Activated CD8-positive, alpha-beta T cell treated with anti-CD3 and anti-CD28 coated beads for 36 hours (primary cell): ENCODE results near the gene CARD9. TPM values are rescaled to one million over a fixed set of nuclear protein-coding genes. Genes with fewer than 3 reads are reported as not detected.

Source experiments
- ATAC-seq: fragments of 200-7000 bp; cut with Tn5 transposase; one replicate; pipeline ENCODE4 v1.10.0; 2021; ENCODE audit warnings: mild to moderate bottlenecking, moderate library complexity
- CTCF ChIA-PET: fragments of 350-600 bp; sonication (Branson Sonifier 250); formaldehyde crosslinking; loops from one replicate; lab custom pipeline; 2021; ENCODE audit warnings: antibody characterized with exemption; lab: Charles Lee
- POLR2A ChIA-PET: fragments of 350-600 bp; sonication (Branson Sonifier 250); formaldehyde crosslinking; loops from one replicate; lab custom pipeline; 2021; ENCODE audit warnings: antibody characterized with exemption; lab: Charles Lee
- DNase-seq: peaks from one replicate; pipeline ENCODE4 v3.0.0-alpha.2; 2020
- H3K27ac Mint-ChIP-seq: one replicate; pipeline ENCODE4 v1.8.0; 2021; ENCODE audit warnings: mild to moderate bottlenecking, mixed read lengths
- H3K27me3 Mint-ChIP-seq: one replicate; pipeline ENCODE4 v1.8.0; 2021; ENCODE audit warnings: mixed read lengths
- H3K36me3 Mint-ChIP-seq: one replicate; pipeline ENCODE4 v1.8.0; 2021; ENCODE audit warnings: low read depth, mixed read lengths
- H3K4me1 Mint-ChIP-seq: one replicate; pipeline ENCODE4 v1.8.0; 2021; ENCODE audit warnings: low read depth, mixed read lengths
- H3K4me3 Mint-ChIP-seq: one replicate; pipeline ENCODE4 v1.8.0; 2021; ENCODE audit warnings: mild to moderate bottlenecking, moderate library complexity, mixed read lengths
- H3K9me3 Mint-ChIP-seq: one replicate; pipeline ENCODE4 v1.8.0; 2021; ENCODE audit warnings: mixed read lengths
- intact Hi-C: fragments of 100-400 bp; cut with micrococcal nuclease; formaldehyde crosslinking; loops from one replicate; pipeline ENCODE4 v1.10.0; 2022
- total RNA-seq, 2 experiments: library from RNA; stranded (reverse); gene quantifications; one replicate each; pipeline ENCODE4 v1.2.3, GENCODE V29; 2021
- TF ChIP-seq, protein P1 (sequence below): fragments of 200-600 bp; IDR thresholded peaks from one replicate; pipeline ENCODE4 v1.8.0; 2022; ENCODE audit warnings: antibody characterized with exemption, mild to moderate bottlenecking

CARD9 gene
- total RNA-seq, 2 experiments from 2014 or later: 6.8 to 7.1 TPM

- no peaks in the 10 kb centered on the region for H3K9me3 Mint-ChIP-seq
- intact Hi-C loops: no loop called here
- POLR2A ChIA-PET: no interaction called here
- H3K27ac Mint-ChIP-seq: no peak overlapping the region
- H3K36me3 Mint-ChIP-seq: no peaks in the 10 kb centered on the region
- TF ChIP-seq, protein P1, sequence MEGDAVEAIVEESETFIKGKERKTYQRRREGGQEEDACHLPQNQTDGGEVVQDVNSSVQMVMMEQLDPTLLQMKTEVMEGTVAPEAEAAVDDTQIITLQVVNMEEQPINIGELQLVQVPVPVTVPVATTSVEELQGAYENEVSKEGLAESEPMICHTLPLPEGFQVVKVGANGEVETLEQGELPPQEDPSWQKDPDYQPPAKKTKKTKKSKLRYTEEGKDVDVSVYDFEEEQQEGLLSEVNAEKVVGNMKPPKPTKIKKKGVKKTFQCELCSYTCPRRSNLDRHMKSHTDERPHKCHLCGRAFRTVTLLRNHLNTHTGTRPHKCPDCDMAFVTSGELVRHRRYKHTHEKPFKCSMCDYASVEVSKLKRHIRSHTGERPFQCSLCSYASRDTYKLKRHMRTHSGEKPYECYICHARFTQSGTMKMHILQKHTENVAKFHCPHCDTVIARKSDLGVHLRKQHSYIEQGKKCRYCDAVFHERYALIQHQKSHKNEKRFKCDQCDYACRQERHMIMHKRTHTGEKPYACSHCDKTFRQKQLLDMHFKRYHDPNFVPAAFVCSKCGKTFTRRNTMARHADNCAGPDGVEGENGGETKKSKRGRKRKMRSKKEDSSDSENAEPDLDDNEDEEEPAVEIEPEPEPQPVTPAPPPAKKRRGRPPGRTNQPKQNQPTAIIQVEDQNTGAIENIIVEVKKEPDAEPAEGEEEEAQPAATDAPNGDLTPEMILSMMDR: no peak
- no peaks in the 10 kb centered on the region for H3K4me1 Mint-ChIP-seq
- DNase-seq (no peak), ATAC-seq (no peak)
- no peak overlapping the region for H3K4me3 Mint-ChIP-seq
- H3K27me3 Mint-ChIP-seq: no peaks in the 10 kb centered on the region
- CTCF ChIA-PET: no interaction called here
Observed at GRCh38 chr9:136336156-136336870, 37.2 kb downstream of the CARD9 start.

- intact Hi-C loops: no loop called here
- H3K9me3 Mint-ChIP-seq: no peaks in the 10 kb centered on the region
- no peak overlapping the region for H3K27ac Mint-ChIP-seq
- H3K4me3 Mint-ChIP-seq: no peak overlapping the region
- H3K4me1 Mint-ChIP-seq: no peaks in the 10 kb centered on the region
- DNase-seq: no peak
- ChIA-PET CTCF (no interaction called here), POLR2A (no interaction called here)
- TF ChIP-seq, protein P1: no peak
- no peak for ATAC-seq
- no peaks in the 10 kb centered on the region for H3K27me3 Mint-ChIP-seq
- no peaks in the 10 kb centered on the region for H3K36me3 Mint-ChIP-seq
Observed at GRCh38 chr9:136335296-136336155, 37.9 kb downstream of the CARD9 start.

- Mint-ChIP-seq H3K27ac (no peak overlapping the region), H3K27me3 (no peaks in the 10 kb centered on the region), H3K36me3 (no peaks in the 10 kb centered on the region), H3K9me3 (no peaks in the 10 kb centered on the region), H3K4me1 (no peaks in the 10 kb centered on the region), H3K4me3 (no peak overlapping the region)
- intact Hi-C loops: no loop called here
- ChIA-PET POLR2A (no interaction called here), CTCF (no interaction called here)
- TF ChIP-seq, protein P1: no peak
- DNase-seq (no peak), ATAC-seq (no peak)
Observed at GRCh38 chr9:136334541-136334940, 38.9 kb downstream of the CARD9 start.

GRCh38 chr9:136333486-136333885 is 40.0 kb downstream of the CARD9 start:
- ChIA-PET CTCF (no interaction called here), POLR2A (no interaction called here)
- no peaks in the 10 kb centered on the region for H3K36me3 Mint-ChIP-seq
- H3K27ac Mint-ChIP-seq: no peak overlapping the region
- TF ChIP-seq, protein P1: no peak
- ATAC-seq (no peak), DNase-seq (no peak)
- H3K4me1 Mint-ChIP-seq: peaks cover 4% of the 10 kb centered on the region
- intact Hi-C loops: no loop called here
- no peak overlapping the region for H3K4me3 Mint-ChIP-seq
- no peaks in the 10 kb centered on the region for H3K27me3 Mint-ChIP-seq
- H3K9me3 Mint-ChIP-seq: no peaks in the 10 kb centered on the region

- no peaks in the 10 kb centered on the region for H3K36me3 Mint-ChIP-seq
- no peaks in the 10 kb centered on the region for H3K27me3 Mint-ChIP-seq
- TF ChIP-seq, protein P1: no peak
- H3K9me3 Mint-ChIP-seq: no peaks in the 10 kb centered on the region
- H3K27ac Mint-ChIP-seq: no peak overlapping the region
- ATAC-seq (no peak), DNase-seq (no peak)
- POLR2A ChIA-PET: no interaction called here
- intact Hi-C loops: no loop called here
- CTCF ChIA-PET: no interaction called here
- no peak overlapping the region for H3K4me3 Mint-ChIP-seq
- peaks cover 4% of the 10 kb centered on the region for H3K4me1 Mint-ChIP-seq
Observed at GRCh38 chr9:136333045-136333444, 40.4 kb downstream of the CARD9 start.
